AG20443 (cell line): ENCODE results near the gene RNF20.
"Not testable (repeated sequence)": the region's sequence is repeated elsewhere in the genome, so short reads cannot be mapped to it uniquely, and the experiment has no call there.

Experiments used
- DNase-seq: peaks from one replicate; pipeline ENCODE4 v3.0.0; 2012; ENCODE audit warnings: low spot score, mixed read lengths

The RNF20 gene

DNA sequence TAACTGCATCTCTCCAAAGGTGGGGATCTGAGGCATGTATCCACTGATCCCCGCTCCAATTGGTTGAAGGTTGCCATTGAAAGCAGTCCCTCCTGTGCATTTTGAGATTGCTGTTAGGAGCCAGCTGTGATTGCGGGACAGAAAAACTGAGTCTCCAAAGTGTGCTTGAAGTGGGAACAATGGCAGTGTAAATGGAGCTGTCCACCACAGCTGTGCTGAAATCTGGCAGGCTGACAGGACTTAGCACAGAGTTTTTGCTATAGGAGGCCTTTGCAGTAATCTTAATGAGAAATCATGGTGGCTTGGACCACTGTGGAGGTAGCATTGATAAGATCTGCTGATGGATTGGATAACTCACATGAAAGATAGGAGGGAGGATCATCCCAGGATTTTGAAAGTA is 3.3 kb downstream of the RNF20 start:
- peak; percentile 16 for DNase-seq

DNA sequence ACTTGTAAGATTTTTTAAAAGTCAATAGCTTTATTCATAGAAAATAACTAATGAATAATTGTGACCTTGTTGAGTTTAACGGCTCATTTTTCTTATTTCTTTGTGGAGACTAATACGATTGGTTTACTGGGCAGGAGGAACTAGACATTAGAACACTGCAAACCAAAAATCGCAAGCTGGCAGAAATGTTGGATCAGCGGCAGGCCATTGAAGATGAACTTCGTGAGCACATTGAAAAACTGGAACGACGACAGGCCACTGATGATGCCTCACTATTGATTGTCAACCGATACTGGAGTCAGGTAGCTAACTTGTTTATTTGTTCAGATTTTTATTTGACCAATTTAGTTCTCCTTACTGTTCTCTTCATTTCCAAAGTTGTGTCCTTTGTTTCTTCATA is 6.4 kb downstream of the RNF20 start:
- no peak for DNase-seq

DNA sequence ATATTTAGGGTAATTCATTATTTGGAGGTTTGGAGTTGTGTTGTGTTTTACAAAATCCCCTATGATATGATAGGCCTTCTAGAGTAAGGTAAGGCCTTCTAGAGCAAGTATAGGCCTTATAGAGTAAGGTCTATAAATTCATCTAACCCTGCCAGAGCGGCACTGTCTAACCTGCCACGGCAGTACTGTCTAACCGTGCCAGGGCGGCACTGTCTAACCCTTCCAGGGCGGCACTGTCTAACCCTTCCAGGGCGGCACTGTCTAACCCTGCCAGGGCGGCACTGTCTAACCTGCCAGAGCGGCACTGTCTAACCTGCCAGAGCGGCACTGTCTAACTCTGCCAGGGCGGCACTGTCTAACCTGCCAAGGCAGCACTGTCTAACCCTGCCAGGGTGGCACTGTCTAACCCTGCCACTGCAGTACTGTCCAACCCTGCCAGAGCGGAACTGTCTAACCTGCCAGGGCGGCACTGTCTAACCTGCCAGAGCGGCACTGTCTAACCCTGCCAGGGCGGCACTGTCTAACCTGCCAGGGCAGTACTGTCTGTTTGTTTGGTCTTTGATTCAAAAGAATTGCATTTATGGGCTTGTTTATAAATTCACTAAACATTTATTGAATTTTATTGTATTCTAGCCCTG is 9.6 kb downstream of the RNF20 start:
- no peak for DNase-seq

DNA sequence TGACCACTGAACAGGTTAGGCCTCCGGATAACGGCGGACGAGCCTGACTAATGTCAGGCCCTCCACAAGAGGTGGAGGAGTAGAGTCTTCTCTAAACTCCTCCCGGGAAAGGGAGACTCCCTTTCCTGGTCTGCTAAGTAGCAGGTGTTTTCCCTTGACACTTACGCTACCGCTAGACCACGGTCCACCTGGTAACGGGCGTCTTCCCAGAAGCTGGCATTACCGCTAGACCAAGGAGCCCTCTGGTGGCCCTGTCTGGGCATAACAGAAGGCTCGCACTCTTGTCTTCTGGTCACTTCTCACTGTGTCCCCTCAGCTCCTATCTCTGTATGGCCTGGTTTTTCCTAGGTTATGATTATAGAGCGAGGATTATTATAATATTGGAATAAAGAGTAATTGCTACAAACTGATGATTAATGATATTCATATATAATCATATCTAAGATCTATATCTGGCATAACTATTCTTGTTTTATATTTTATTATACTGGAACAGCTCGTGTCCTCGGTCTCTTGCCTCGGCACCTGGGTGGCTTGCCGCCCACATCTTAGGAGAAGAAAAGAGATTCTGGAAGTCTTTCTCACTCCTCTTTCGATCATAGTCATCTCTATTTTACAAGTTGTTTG is 15.9 kb downstream of the RNF20 start:
- not testable (repeated sequence) for DNase-seq

DNA sequence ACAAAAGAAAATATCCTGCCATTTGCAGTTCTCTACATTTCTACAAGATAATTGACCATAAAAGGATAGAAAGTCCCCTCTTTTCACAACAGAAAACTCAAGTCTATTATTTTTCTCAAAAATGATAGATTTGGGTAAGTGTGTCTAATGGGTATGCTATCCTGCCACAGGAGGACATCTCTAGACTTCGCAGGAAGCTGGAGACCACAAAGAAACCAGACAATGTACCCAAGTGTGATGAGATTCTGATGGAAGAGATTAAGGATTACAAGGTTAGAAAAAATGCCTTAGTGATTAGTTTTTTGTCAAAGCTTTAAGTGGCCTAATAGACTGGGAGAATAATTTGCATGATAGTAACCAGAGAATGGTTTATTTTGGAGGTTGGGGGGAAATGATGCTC is 28.1 kb downstream of the RNF20 start:
- DNase-seq, result no peak

DNA sequence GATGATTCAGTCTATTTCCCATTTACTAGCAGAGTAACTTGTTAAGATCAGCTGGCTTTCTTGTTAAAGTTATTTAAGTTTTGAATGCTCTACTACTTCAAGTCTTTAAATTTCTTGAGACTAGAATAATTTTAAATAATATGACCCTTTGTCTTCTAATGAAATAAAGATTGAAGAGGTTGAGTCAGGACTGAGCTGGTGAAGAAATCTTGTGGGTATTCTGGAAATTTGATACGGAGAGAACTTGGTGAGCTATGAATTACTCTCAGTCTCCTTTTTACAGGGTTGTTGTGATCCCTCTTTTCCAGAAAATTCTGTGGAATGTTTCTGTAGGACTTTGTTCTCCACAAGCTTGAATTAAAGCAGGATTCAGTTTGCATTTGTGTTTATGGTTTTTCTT is 29.3 kb downstream of the RNF20 start:
- DNase-seq, result no peak

DNA sequence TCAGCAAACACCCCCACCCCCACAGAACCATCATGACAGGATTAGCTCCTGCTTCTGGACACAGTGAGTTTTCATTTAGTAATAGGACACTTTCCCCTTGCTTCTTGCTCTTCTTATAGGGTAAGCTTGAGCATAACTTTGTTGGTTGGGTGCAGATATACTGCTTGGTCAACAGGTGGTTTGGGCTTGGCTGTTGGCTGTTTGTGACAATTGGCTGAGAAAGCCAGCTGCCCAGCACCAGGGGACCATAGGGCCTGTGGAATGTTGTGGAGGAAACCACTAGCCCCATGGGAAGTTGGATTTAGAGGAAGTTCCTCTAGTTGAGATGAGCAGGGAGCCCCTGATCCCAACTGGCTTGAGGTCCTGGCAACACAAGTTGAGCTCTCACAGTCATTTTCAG is 30.6 kb downstream of the RNF20 start:
- DNase-seq, result no peak

DNA sequence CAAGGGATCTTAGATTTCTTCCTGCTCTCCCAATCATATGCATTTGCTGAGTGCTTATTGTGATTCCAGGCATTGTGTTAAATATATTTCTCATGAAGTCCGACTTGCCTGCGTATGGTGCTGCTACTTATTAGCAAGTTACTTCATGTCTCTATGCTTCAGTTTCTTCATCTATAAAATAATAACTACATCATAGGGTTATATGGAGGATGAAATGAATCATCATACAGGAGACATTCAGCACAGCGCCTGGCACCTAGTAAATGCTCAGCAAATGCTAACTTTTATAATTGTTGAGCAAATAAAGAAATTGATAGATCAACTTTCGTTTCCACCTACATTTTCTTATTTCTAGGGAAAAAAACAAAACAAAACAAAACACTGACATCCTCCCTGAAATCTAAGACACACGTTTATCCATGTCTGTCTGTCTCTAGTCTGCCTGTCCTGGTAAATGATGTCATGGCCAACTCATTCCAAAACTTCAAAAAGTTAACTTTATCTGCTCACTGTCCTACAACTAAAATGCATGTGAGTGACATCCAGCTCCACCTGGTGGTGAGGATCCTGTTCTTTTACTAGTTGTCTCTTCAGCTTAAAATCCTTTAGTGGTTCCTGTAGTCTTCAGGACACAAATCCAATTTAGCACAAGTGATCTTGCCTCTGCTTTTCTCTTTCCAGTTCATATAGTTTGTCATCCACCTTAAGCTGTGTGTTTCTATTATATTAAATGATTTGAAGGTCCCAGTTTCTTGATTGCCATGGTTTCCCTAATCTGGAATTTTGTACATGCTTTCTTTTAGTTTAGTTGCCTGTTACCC is 33.5 kb downstream of the RNF20 start:
- peak; percentile 25 for DNase-seq

DNA sequence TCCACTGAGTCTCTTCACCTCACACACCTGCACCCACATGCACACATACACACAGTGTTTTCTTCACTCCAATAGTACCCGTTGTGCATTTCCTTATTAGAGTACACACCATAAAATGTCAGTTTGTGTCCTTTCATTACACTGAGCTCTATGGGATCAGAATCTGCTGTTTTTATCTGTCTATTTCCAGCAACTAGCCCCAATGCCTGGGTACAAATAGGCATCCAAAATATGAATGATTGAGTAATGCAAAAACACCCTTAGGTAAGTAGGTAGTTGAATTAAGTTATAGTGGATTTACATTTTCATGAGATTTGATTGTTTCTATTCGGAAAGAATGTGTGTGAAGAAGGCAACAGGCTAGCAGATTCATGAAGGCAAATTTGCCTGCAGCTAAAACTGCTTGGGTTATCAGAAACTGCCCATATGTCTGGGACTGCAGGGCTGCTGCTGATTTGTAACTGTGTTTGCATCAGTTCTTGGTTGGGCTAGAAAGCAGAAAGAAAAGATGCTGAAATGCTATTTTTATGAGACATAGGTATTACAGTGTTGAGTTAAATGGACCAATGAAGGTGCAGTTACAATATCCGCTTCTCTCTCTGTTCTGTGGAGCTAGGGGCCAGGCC is 34.2 kb downstream of the RNF20 start:
- no peak for DNase-seq

DNA sequence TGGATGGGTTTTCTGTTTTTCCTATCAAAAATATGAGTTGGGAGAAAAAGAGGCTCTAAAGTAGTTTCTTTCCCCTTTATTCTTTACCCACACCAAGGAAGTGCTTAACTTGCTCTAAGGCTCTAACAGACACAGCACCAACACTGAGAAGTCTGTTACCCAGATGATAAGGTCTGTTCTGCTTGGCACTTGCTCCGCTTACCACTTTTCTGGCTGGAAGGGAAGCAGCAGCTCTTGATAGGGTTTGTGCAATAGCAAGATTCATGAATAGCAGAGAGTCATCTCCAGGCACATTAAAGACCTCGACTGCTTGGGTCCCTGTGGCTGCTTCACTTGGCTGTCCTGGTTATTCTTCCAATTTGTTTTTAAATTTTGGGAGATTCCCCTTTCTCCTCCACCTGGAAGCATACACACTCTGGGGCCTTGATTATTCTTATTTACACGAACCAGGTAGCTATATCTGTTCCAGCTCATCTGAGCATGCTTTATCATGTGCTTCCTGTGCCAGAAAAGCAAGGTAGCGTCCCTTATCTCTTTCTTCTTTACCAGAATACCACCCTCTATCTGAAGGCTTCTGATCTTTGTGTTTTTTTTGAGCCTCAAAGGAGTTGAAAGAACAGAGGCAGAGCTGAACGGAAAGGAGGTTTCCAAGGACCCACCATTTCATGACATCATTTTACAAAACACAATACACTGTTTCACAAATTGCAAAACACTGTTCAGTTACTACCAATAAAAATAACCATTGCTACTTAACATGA is 36.3 kb downstream of the RNF20 start:
- no peak for DNase-seq

DNA sequence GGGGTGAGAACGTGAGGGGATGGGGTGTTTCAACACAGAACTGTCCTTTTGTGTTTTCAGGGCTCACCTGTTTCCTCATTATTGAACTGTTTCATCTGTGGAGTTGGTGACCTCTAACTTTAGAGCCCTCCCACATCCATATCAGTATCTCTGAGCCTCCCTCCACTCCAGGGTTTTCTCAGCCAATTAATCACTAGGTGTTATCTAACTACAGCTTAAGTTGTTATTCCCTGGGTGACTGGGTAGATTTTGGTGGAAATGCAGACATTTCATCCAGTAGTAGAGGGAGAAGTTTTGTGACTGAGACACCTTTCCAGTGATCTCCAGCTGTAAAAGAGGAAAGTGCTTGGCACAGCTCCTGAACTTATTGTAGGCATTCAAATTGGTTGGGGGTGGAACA is 37.5 kb downstream of the RNF20 start:
- DNase-seq, result no peak

DNA sequence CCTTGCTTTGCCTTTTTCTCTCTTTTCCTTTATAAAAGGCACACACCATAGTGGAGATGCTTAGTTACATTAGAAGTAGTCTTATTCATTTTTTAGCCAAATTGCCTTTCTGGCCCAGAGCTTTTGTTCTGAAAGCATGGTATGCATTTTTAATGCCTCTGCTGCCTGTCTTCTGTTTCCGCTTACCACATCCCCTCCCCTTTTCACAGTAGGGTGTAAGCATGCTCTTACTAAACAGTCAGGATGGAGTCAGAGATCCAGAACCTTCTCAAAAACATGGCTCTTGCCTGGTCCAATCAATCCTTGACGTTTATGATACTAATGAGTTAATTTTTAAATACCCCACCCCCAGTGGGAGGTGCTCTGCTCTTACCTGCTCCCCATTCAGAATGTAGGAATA is 38.7 kb downstream of the RNF20 start:
- DNase-seq, result no peak

DNA sequence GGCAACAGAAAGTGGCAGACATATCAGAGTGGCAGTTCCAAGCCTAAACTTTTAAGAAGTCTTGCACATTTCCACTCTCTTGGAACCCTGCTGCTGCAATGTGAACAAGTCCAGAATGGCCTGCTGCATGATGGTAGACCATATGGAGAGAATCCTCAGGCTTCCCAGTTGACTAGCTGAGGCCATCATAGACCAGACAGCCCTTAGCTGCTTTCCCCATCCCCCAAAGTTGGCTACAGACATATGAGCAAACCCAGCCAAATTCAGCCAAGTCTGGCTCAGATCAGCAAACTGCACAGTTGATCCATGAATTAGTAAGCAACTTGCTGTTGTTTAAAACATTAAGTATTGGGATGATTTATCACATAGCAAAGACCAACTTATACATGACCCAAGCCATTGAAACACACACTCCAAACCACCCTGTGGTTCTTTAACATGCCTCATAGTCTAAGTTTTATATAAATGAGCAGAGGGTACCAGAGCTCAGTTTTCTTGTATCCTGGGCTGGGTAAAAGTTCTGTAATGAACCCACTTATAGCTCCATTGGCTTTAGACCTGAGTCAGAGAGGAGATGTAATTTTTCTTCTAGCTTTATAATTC is 41.2 kb downstream of the RNF20 start:
- DNase-seq, result no peak

DNA sequence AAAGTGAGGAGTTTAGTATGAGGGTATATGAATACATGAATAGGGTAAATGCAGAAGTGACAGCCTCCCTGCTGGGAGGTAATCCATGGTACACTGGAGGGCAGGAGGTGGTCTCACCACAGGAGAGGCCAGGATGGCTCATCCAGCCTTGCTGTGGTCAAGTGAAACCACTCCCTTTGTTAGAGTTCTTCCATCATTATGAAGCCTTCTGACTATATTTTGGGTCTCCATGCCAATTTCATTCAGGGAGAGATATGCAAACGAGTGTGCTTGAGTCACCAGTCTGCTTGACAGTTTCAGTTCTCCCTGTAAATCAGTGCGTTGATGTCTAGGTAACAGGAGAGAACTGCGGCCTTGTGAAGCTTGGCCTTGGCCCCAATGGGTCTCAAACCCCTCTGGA is 44.7 kb downstream of the RNF20 start:
- DNase-seq, result no peak

DNA sequence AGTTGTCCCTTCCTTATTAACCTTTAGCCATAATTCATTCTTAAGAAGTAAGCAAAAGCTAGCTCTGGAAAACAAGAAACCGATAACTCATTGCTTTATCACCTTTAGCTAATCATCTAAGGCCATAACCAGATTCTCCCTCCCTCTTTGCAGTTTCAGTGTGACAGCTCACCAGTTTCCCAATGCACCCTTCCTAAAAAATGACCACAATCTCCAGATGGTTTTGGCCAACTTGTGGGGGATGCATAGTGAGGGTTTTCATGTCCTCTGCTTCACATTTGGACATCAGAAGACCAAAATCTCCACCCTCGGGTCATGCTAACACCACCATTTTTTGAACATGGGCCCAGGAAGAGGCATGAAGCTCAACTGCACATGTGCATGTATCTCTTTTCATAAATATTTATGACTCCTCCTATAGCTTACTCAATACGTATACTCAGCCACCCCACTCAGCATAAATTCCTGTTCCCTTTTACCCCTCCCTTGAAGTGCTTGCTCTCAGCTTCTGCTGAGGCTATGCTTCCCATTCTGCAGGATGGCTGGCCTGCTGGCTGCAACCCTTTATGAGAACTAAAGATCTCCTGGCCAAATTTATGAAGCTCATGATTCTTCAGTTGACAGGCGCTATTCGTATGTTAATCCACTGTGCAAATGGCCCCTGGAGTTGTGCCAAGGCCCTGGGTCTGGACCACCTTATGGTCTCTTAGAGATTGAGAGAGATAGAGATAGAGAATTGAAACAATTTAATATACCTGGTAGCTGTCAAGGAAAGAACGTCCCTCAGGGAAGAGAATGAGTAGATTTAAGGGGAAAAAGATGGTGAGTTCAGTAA is 46.3 kb downstream of the RNF20 start:
- no peak for DNase-seq

DNA sequence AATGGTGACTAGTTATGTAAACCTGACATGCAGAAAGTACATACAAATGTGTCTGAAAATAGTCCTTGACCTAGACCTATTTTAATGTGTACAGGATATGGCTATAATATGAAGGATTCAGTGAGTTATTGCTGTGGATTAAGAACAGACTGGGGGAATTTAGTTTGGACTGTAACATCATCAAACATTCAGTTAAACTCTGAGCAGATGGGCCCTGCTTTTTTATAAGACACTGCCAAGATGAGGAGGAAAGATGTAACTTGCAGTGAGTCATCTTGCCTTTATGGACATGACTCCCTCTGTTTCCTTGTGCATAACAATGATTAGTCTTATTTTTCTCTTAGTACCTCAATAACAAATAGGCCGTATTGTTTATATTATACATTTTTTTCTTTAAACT is 48.9 kb downstream of the RNF20 start:
- DNase-seq, result peak; percentile 74

DNA sequence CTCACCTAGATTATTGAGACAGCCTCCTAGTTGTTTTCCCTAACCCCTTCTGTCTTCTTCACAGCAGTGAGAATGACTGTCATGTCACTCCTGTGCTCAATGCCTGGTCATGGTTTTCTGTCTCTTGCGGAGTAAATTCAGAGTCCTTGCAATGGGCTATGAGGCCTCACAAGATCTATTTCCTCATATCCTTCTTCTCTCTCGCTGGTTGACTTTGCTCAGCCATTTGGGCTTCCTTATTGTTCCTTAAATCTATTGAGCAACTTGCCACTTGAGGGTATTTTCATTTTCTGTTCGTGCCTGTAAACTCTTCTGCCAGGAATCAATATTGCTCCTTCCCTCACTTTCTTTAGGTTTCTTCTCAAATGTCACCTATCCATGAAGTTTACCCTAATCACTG is 52.1 kb downstream of the RNF20 start:
- DNase-seq, result no peak

DNA sequence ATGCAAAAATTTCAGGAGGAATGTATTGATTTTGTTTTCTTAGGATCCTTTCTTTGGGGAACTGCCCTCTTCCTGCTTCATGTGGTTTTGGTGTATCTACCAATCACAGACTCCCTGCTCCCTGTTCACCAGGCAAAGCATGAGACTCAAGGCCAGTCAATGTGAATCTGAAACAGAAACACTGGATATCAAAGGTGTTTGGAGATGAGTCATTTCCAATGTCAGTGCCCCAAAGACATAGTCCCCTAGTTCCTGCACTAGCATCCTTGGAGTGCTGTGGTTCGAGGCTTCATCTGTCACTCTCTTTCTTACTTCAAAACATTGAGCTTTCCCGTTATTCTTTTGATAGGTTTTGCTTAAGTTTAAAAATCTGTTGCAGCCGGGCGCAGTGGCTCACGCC is 53.0 kb downstream of the RNF20 start:
- DNase-seq, result no peak

DNA sequence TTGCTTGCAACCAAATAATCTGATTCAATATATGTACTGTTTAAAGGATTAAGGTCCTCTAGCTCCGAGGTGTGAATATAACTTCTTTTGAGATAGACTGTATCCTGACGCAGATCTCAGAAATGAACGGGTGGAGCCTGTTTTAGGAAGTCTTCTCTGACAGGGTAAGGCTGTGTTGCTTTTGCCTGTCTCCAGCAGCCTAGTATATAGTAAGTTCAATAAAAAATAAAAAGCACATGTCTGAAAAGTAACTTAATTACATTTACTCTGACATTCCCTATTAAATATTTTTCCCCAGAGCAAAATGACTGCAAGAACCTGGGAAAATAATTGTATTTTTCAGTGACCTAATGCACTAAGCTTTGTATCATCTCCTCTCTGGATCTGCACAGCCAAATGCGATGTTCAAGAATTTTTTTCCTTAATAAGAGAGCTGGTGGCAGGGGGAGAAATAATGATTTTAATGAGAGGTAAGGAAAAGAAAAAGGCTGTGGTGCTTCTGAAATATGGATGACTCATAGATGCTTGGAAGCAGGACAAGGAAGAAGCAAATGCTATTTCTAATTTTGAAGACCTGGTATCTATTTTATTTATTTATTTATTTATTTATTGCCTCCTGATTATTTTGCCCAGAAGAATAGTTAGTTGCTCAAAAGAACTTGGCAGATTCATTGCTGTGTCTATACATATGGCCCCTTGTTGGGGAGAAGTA is 53.8 kb downstream of the RNF20 start:
- DNase-seq, result no peak

DNA sequence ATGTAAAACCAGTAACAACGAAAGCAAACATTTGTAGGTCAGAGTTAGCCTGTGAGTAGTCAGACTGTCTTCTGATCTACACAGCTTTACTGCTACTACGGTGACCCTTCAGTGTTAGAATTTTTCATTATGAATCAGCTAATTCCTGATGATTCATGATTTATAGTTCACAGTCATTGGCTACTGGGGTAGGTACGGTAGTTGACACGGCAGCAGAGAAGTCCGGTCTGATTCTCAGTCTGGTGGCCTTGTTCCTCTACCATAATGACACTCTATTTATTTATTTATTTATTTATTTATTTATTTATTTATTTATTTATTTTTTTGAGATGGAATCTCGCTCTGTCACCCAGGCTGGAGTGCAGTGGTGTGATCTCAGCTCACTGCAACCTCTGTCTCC is 56.4 kb downstream of the RNF20 start:
- DNase-seq, result peak; percentile 17
